ENCODE results near the gene FUNDC2. TPM values are rescaled to one million over a fixed set of nuclear protein-coding genes. Genes with fewer than 3 reads are reported as not detected.

FUNDC2 gene, protein sequence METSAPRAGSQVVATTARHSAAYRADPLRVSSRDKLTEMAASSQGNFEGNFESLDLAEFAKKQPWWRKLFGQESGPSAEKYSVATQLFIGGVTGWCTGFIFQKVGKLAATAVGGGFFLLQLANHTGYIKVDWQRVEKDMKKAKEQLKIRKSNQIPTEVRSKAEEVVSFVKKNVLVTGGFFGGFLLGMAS
- 94.0 to 113 TPM (median 109 TPM) in 5 replicates for total RNA-seq (2022; extraction: Qiagen RNA extraction)

DNA sequence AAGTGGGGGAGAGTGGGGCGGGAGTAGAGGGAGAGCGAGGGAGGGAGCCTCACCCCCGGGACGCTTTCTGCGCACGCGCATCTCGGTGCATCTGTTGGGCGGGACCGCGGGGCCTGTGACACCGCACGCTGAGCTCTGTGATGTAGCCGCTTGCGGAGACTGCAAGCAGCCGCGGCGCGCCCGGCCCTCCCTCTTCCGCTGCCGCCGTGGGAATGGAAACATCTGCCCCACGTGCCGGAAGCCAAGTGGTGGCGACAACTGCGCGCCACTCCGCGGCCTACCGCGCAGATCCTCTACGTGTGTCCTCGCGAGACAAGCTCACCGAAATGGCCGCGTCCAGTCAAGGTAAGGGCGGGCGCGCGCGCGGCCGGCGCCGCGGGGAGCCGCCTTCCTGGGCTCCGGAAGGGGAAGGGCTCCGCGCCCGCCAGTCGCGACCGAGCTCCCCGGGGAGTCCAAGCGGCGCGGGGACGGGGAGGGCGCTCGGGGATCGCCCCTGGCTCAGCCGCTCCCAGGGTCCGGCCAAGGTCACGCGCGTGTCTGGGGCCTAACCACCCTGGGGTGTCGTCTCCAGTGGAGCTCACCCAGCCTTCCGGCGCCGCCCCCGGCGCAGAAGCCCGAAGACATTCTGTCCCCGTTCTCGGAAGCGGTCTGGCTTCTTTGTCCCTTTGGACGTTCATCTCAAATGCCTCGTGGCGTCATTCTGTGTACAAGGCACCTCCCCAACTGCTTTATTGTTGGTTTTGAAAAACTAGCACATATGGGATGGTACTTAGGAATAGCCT lies at the start of gene FUNDC2:
Gene FUNDC2, plus strand, starts transcription at position 118 of the 782 bp plus-strand sequence. Its CDS starts 95 bp downstream, at position 213.

GRCh38 chrX:155022585-155022984 lies 4.1 kb upstream of the FUNDC2 start, which contains the start of gene F8:
TSS of gene F8 (minus strand) at chrX:155022723. CDS start at chrX:155022552, 171 bp downstream.

GRCh38 chrX:155070975-155071693 lies 44.5 kb downstream of the FUNDC2 start, which contains the start of the genes BRCC3, CMC4 and MTCP1:
TSS of gene BRCC3 (plus strand) at chrX:155071508. CDS start at chrX:155071528, 20 bp downstream.
TSS of gene CMC4 (minus strand) at chrX:155071136. CDS start at chrX:155064023, 7,113 bp downstream.
TSS of gene MTCP1 (minus strand) at chrX:155071136. CDS start at chrX:155066010, 5,126 bp downstream.

Other genes starting within 250 kb of the FUNDC2 start
- 16.7 to 17.9 TPM (median 17.5 TPM) in 5 replicates for gene MPP1, start 221.4 kb upstream of the FUNDC2 start, total RNA-seq (2022; extraction: Qiagen RNA extraction)
- gene SMIM9, start 192.2 kb upstream of the FUNDC2 start, total RNA-seq (2022; extraction: Qiagen RNA extraction), result not detected in 5 replicates
- 55.5 to 100 TPM (median 93.0 TPM) in 5 replicates for gene F8A1, start 140.5 kb upstream of the FUNDC2 start, total RNA-seq (2022; extraction: Qiagen RNA extraction)
- 3.6 to 4.7 TPM (median 4.3 TPM) in 5 replicates for gene F8, start 4.1 kb upstream of the FUNDC2 start, total RNA-seq (2022; extraction: Qiagen RNA extraction)
- gene CMC4, start 44.3 kb downstream of the FUNDC2 start, total RNA-seq (2022; extraction: Qiagen RNA extraction), result 14.7 to 18.7 TPM (median 16.1 TPM) in 5 replicates
- gene MTCP1, start 44.3 kb downstream of the FUNDC2 start, total RNA-seq (2022; extraction: Qiagen RNA extraction), result 15.5 to 23.6 TPM (median 18.1 TPM) in 5 replicates
- 21.0 to 30.6 TPM (median 25.9 TPM) in 5 replicates for gene BRCC3, start 44.7 kb downstream of the FUNDC2 start, total RNA-seq (2022; extraction: Qiagen RNA extraction)
- gene VBP1, start 189.6 kb downstream of the FUNDC2 start, total RNA-seq (2022; extraction: Qiagen RNA extraction), result 49.8 to 71.0 TPM (median 51.6 TPM) in 5 replicates
- 0.60 to 1.2 TPM (median 0.76 TPM) in 5 replicates for gene RAB39B, start 237.6 kb downstream of the FUNDC2 start, total RNA-seq (2022; extraction: Qiagen RNA extraction)

Measured in A549 treated with CORT108297 at 1 μM for 4 hours (cell line).